Adrenal gland (tissue), 5 donors: ENCODE results near the gene CCDC149.

Experiments used
- CTCF ChIP-seq, 6 experiments: fragments of 450-650 bp in 4 of 6; fragments of 200-600 bp in 2 of 6; sonication (generic) in 1 of 6; IDR thresholded peaks; 1 replicate in 5 of 6; 2 replicates in 1 of 6; pipeline versions ENCODE4 v1.5.1 to v1.8.0; 2016 to 2021; ENCODE audit warnings: antibody characterized with exemption in 6 of 6, mild to moderate bottlenecking in 2 of 6, moderate library complexity in 1 of 6
- POLR2A ChIP-seq, 2 donors: fragments of 450-650 bp; IDR thresholded peaks; one replicate each; pipeline ENCODE4 v1.6.1; 2017; ENCODE audit warnings: antibody characterized with exemption in 2 of 2, mild to moderate bottlenecking in 2 of 2, moderate library complexity in 1 of 2
- donor health status: DM: no; HTN: no; CAD: no.

GRCh38 chr4:24937176-24937916 is 24.5 kb upstream of the CCDC149 start:
- TF ChIP-seq CTCF (IDR thresholded peaks at IDR 0.05) (no peak), POLR2A (IDR thresholded peaks at IDR 0.05) (no peak)
